ENCODE data around the gene HDAC4.

HDAC4 gene

DNA sequence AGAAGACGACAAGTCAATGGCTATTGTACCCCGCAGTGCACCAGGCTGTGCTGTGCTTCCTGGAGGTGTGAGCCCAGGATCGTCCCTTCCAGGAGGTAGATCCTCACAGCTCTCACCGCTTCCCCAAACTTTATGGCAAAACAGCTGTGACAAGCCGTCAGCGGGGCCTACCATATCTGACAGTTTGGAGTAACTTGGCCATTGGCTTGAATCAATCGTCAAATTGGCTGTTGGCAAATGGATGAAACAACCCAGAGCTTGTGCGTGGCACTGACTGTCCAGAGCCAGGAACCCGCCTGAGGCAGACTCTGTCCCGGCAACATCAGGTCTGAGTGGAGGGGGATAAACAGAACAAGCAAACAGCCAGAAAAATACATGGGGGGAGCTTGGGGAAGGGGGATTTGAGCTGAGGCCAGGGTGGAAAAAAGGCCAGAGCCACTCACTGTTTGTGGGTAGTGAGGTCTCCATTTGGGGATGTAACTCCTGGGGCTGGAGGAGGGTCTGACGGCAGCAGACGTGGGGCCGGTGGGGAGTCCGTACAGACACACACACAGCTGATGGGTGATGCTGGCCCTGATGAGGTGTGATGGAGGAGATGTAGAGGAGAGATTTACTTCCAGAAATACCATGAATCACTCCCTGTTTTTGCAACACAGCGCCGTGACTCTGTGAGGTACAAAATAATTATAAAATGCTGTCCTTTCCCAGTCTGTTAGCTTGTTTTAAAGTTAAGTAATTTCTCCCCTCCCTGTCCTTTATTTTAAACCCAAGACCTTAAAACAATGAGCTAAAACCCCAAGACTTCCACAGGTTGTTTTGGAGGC is 378.2 kb downstream of the HDAC4 start:
- H3K27me3 ChIP-seq (ENCODE audit: insufficient read depth, low read length): no peaks in the 10 kb centered on the region
- no peaks in the 10 kb centered on the region for H3K36me3 ChIP-seq (ENCODE audit: insufficient read depth, low read length)
- no peaks in the 10 kb centered on the region for H3K9me2 ChIP-seq (ENCODE audit: low read depth, low read length)
- H4K20me1 ChIP-seq (ENCODE audit: insufficient read depth, low read length): no peaks in the 10 kb centered on the region
- H3K27ac ChIP-seq (ENCODE audit: low read depth, low read length, poor library complexity, severe bottlenecking): no peak overlapping the region
- H3K9ac ChIP-seq (ENCODE audit: low read length): no peak overlapping the region
- H3K79me2 ChIP-seq (ENCODE audit: insufficient read depth, low read length): no peaks in the 10 kb centered on the region
- no peak overlapping the region for H3K4me2 ChIP-seq (ENCODE audit: low read length)
- no peaks in the 10 kb centered on the region for H3F3A ChIP-seq (ENCODE audit: insufficient read depth, low read length)
- H3K9me3 ChIP-seq (ENCODE audit: low read length): no peaks in the 10 kb centered on the region
- no peaks in the 10 kb centered on the region for H3K4me1 ChIP-seq (ENCODE audit: insufficient read depth, low read length, severe bottlenecking)
- TF ChIP-seq EZH2 (IDR thresholded peaks at IDR 0.05; ENCODE audit: borderline replicate concordance, low read length): no peak
- TF ChIP-seq, protein P1, sequence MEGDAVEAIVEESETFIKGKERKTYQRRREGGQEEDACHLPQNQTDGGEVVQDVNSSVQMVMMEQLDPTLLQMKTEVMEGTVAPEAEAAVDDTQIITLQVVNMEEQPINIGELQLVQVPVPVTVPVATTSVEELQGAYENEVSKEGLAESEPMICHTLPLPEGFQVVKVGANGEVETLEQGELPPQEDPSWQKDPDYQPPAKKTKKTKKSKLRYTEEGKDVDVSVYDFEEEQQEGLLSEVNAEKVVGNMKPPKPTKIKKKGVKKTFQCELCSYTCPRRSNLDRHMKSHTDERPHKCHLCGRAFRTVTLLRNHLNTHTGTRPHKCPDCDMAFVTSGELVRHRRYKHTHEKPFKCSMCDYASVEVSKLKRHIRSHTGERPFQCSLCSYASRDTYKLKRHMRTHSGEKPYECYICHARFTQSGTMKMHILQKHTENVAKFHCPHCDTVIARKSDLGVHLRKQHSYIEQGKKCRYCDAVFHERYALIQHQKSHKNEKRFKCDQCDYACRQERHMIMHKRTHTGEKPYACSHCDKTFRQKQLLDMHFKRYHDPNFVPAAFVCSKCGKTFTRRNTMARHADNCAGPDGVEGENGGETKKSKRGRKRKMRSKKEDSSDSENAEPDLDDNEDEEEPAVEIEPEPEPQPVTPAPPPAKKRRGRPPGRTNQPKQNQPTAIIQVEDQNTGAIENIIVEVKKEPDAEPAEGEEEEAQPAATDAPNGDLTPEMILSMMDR (IDR thresholded peaks at IDR 0.05; ENCODE audit: low read length): no peak
- no peak overlapping the region for H2AFZ ChIP-seq (ENCODE audit: low read length)
- no peak overlapping the region for H3K4me3 ChIP-seq (ENCODE audit: low read depth, low read length, poor library complexity, severe bottlenecking)

DNA sequence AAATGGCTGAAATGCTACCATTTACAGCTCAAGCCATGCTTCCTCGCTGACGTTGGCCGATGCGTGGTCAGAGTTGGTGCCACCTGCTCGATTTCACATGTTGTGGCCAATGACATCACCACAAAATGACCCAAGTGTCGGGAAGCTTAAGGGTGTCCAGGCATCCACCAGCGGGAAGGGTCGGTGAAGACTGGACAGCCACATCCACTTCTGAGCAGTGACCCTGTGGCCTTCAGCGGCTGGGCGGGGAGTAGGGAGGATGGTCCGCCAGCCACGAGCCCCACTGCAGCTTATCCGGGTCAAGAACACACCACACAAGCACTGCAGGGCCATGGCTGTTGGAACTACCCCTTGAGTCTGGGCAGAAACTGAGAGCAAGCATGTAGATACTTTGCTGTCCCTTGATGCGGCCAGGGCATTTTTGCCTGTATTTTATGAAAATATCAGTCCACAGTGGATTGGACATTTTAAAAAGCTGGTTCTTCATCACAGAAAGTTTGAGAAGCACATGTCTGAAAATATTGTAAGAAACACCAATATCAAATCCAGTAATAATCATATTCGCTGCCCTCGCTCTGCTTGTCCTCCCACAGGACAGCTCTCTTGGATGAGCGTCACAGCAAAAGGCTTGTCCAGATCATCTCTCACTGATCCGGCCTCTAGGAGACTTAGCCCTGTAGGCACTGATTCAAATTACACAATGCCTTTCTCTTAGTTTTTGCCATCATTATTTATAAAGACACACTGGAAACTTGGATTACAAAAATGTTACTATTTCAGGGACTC is 379.0 kb downstream of the HDAC4 start:
- H3K4me3 ChIP-seq (ENCODE audit: low read depth, low read length, poor library complexity, severe bottlenecking): no peak overlapping the region
- H3K9ac ChIP-seq (ENCODE audit: low read length): no peak overlapping the region
- no peak overlapping the region for H2AFZ ChIP-seq (ENCODE audit: low read length)
- H3K4me2 ChIP-seq (ENCODE audit: low read length): no peak overlapping the region
- no peaks in the 10 kb centered on the region for H3K27me3 ChIP-seq (ENCODE audit: insufficient read depth, low read length)
- no peaks in the 10 kb centered on the region for H3K9me2 ChIP-seq (ENCODE audit: low read depth, low read length)
- H3K4me1 ChIP-seq (ENCODE audit: insufficient read depth, low read length, severe bottlenecking): no peaks in the 10 kb centered on the region
- H3K27ac ChIP-seq (ENCODE audit: low read depth, low read length, poor library complexity, severe bottlenecking): no peak overlapping the region
- no peaks in the 10 kb centered on the region for H4K20me1 ChIP-seq (ENCODE audit: insufficient read depth, low read length)
- no peaks in the 10 kb centered on the region for H3F3A ChIP-seq (ENCODE audit: insufficient read depth, low read length)
- H3K9me3 ChIP-seq (ENCODE audit: low read length): no peaks in the 10 kb centered on the region
- no peaks in the 10 kb centered on the region for H3K79me2 ChIP-seq (ENCODE audit: insufficient read depth, low read length)
- TF ChIP-seq, protein P1 (IDR thresholded peaks at IDR 0.05; ENCODE audit: low read length): no peak
- TF ChIP-seq EZH2 (IDR thresholded peaks at IDR 0.05; ENCODE audit: borderline replicate concordance, low read length): no peak
- H3K36me3 ChIP-seq (ENCODE audit: insufficient read depth, low read length): no peaks in the 10 kb centered on the region

DNA sequence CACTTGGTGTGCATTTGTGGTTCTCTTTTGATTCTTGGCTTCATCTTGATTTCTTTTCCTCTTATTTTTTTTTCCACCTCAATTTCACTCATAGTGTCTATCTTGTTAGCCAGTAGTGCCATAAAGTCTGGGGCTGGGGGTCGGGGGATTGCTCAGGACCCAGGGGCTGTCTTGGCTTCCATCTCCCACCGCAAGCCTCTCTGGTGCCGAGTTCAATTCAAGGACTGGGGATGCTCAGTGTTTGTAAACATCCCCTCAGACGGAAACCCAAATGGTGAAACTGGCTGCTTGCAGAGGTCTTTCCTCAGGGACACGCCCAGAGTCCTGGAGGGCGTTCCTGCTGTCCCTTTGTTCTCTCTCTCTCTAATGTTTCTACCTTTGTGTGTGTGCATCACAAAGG is 379.6 kb downstream of the HDAC4 start:
- H4K20me1 ChIP-seq (ENCODE audit: insufficient read depth, low read length): no peaks in the 10 kb centered on the region
- no peaks in the 10 kb centered on the region for H3K27me3 ChIP-seq (ENCODE audit: insufficient read depth, low read length)
- no peaks in the 10 kb centered on the region for H3K9me3 ChIP-seq (ENCODE audit: low read length)
- H3F3A ChIP-seq (ENCODE audit: insufficient read depth, low read length): no peaks in the 10 kb centered on the region
- no peak overlapping the region for H3K27ac ChIP-seq (ENCODE audit: low read depth, low read length, poor library complexity, severe bottlenecking)
- no peak overlapping the region for H3K4me2 ChIP-seq (ENCODE audit: low read length)
- no peak overlapping the region for H3K9ac ChIP-seq (ENCODE audit: low read length)
- no peaks in the 10 kb centered on the region for H3K9me2 ChIP-seq (ENCODE audit: low read depth, low read length)
- H3K4me3 ChIP-seq (ENCODE audit: low read depth, low read length, poor library complexity, severe bottlenecking): no peak overlapping the region
- TF ChIP-seq, protein P1 (IDR thresholded peaks at IDR 0.05; ENCODE audit: low read length): no peak
- TF ChIP-seq EZH2 (IDR thresholded peaks at IDR 0.05; ENCODE audit: borderline replicate concordance, low read length): no peak
- H2AFZ ChIP-seq (ENCODE audit: low read length): no peak overlapping the region
- no peaks in the 10 kb centered on the region for H3K36me3 ChIP-seq (ENCODE audit: insufficient read depth, low read length)
- no peaks in the 10 kb centered on the region for H3K4me1 ChIP-seq (ENCODE audit: insufficient read depth, low read length, severe bottlenecking)
- no peaks in the 10 kb centered on the region for H3K79me2 ChIP-seq (ENCODE audit: insufficient read depth, low read length)
